ENCODE data around the gene SRRM4.

- no peak for TF ChIP-seq CTCF (IDR thresholded peaks at IDR 0.05)
- no peak for TF ChIP-seq ZFX (IDR thresholded peaks at IDR 0.05; ENCODE audit: borderline replicate concordance)
Measured at GRCh38 chr12:118959985-118960560, 21.3 kb upstream of the SRRM4 start.
